Measurements from ENCODE around the gene CPHXL.
A peak's percentile ranks its signal among the peaks of the same experiment; 100 is the strongest.

The CPHXL gene

DNA sequence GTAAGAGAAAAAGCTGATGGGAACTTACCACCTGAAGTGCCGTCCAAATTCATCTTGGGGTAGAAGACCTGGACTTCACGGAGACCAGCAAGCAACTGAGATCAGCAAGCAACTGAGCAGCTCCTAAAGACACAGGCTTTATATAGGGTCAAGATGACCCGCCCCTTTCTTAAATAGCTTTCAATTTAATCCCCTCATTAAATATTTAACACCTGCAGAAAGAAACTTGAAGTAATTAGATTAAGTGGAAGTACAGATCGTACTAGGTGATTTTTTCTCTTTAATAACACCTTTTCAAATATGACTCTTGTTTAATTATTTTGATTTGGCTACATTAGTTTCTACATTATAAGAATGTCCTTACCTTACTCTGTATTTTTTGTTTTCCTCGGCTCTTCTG lies at the start of gene CPHXL:
Gene CPHXL (minus strand): TSS at position 101 of the 400 bp plus-strand sequence. CDS start 48 bp downstream, at position 53.
- no peak for DNase-seq

DNA sequence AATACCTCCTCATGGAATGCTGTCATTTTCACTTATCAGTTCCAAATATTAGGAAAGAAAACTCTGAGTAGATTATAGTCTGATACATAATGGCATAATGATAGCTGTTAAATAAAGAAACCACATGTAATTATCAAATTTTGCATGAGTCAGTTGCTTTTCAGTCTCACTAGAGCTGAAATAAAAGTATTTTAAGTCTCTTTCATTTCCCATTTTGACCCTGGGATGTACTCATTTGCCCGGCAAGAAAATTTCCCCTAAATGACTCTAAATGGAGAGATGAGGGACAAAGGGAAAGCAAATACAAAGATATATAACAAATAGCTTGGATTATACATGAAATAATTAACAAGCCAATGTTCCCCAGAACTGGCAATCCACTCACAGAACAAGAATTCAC lies 47.9 kb upstream of the CPHXL start:
- no peak for DNase-seq

- no peak for DNase-seq
Measured at GRCh38 chr16:75770051-75770450, 43.8 kb upstream of the CPHXL start.

DNA sequence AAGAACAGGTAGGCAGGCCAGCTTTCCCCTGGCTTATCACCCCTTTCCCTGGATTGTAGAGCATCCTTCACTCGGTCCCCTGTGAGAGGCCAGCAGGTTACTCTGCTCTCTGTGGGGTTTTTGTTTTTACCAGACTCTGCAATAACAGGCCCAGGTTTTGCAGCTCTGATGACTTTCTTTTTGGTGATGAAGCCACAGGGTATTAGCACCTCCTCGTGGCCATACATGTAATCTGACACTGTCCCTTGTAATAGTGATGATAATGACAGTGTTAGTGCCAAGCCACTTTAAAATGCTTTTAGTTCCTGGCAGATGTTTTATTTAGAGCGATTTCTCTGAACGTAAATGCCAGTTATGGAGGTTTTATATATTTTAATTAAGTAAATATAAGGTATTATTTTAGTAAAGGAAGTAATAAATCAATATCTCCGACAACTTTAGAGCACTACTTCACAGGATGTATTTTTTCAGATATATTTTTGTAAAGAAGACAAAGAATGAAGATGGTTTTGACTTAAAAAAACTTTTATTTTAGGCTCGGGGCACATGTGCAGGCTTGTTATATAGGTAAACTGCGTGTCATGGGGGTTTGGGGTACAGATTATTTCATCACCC lies 38.0 kb upstream of the CPHXL start:
- DNase-seq = peak; percentile 62 to 76

DNA sequence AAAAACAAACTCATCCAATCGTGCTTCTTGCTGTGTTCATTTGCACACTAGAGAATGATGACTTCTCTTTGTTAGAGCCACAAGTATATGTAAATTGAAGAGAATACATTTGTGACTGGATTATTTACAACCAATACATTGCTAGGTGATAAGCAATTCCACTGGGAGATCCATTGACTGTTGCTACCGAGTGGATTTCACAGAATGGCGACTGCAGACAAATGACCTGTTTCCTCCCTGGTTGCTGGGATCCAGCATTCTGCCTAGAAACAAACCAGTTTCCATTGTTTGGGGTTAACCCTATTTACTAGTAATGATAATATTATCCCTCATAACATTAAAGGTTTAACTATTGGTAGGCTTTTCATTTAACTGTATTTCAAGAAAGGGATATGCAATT lies 36.9 kb upstream of the CPHXL start:
- DNase-seq = no peak

- no peak for DNase-seq
Measured at GRCh38 chr16:75762746-75763145, 36.5 kb upstream of the CPHXL start.

- no peak for DNase-seq
Measured at GRCh38 chr16:75761108-75761507, 34.8 kb upstream of the CPHXL start.

DNA sequence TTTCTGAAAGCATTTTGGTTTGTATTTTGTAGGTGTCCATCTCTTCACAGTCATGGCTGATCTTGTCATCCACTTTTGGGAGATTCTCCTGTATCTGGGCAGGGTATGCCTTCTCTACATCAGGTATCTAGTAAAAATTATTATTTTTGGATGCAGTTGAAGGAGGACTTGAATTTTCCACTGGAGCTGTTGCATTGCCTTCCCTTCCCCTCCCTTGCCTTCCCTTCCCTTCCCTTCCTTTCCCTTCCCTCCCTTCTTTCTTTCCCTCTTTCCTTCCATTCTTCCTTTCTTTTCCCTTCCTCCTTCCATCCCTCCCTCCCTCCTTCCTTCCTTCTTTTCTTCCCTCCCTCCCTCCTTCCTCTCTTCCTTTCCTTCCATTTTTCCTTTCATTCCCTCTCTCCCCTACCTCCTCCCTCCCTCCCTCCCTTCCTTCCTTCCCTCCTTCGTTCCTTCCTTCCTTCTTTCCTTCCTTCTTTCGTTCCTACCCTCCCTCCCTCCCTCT lies 33.8 kb upstream of the CPHXL start:
- DNase-seq = no peak

- no peak for DNase-seq
Measured at GRCh38 chr16:75758215-75758614, 31.9 kb upstream of the CPHXL start.

DNA sequence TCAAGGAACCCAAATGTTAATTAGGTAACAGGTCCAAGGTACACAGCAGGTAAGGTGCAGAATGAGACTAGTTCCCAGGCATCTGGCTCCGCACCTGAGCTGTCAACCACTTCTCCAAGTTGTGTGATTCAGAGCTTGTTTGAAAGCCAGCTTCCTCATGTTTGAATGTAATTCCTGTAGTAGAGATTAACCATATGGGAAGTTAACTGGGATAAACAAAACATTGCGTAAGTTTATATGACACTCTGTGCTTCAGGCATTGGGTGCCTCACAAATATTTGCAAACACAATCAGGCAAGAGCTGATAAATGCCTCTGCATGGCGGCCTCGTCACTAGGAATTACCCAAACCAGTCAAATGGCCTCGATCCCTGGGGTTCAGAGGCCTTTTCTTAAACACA lies 27.9 kb upstream of the CPHXL start:
- DNase-seq = no peak

GRCh38 chr16:75750528-75750927 lies 24.2 kb upstream of the CPHXL start:
- no peak for DNase-seq

GRCh38 chr16:75746359-75746758 lies 20.1 kb upstream of the CPHXL start:
- no peak for DNase-seq

DNA sequence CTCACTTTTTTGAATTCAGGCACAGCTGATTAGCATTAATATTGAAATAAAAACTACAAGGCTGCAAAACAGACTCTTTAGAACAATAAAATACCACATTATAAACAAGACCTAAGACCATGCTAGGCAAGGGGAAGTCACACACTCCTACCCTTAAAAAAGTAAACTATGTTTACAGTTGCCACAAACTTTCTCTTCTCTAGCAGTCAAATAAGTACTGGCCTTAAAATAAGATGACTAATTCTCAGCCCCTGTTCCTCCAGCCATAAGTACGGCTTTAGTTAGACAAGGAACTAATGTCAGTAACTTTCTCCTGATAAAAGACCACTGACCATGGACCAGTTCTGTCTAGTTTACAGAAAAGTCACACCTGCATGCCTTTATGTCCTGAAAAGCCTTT lies 19.5 kb upstream of the CPHXL start:
- DNase-seq = no peak

DNA sequence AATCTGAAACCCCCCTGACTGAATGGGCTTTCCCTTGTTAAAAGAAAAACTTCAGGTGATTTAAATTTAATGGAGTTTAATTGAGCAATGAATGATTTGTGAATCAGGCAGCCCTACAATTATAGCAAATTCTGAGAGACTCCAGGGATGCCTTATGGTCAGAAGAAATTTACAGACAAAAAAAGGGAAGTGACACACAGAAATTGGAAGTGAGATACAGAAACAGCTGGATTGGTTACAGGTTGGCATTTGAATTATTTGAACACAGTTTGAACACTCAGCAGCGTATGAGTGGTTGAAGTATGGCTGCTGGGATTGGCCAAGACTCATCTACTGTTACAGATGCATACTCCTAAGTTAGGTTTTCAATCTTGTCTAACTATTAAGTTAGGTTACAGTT lies 19.0 kb upstream of the CPHXL start:
- no peak for DNase-seq

DNA sequence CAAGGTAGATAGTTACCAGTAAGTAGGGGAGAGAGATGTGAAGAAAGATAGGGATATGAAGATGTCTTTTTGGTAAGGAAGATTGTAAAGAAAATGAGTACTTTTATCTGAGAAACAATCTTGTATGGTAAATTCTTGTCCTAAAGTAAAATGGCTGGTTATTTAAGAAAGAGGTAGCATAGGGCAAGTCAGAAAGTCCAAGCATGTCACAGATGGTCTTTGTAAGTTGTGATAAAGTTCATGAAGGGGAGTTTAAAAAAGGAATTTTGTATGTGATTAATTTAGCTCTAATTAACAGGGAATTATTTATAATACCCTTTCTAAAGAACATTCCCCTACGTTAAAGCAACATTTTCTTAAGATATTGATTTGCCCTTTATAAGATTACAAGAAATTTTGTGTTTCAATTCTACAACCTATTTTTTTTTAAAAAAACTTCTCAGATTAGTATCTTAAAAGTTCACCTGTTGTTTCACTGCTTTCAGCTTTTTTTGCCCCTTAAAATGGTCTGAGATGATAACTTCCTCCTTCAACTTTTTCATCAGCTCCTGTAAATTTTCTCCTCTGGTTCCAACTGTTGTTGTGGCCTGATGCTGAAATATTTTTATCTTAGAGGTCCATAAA lies 16.2 kb upstream of the CPHXL start:
- DNase-seq = no peak

DNA sequence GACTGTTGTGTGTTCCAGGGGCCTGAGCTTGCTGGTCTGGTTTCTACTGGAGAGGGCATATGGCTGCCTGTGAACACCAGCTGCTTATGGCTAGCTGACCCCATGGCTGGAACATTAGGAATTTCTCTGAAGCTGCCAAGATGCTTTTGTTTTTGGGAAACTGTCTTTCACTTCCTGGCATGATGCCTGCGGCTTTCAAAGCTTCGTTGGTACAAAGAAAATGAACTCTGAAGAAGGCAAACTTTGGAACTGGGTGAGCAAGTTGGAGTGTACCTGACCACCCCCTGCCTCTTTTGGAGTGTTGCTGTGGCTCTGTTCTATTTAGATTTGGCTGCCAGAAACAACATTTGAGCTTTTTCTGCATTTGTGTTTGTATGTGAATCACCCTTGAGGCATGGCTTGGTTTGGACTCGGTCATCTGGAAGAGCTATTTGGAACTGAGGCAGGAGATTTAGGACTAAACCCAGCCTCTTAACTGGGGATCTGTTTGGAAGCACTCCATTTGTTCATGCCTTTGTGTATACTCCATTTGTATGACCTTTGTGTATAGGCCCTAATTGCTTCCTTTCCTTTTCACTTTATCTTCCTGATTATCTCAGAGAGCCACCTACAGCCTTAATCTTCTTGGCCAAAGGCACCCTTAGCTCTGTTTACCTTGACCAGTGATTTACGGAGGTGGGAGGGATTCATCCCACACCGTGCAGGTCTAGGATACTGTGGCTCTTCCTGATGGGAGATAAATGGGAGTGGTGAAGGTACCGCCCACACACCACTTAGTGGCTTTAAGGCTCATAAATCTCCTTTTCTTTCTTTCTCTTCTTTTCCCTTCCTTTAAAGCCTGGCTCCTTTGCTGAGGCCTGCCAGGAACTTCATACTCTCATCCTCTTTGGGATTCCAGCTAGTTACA lies 7.3 kb upstream of the CPHXL start:
- no peak for DNase-seq

- no peak for DNase-seq
Measured at GRCh38 chr16:75732871-75733270, 6.6 kb upstream of the CPHXL start.

DNA sequence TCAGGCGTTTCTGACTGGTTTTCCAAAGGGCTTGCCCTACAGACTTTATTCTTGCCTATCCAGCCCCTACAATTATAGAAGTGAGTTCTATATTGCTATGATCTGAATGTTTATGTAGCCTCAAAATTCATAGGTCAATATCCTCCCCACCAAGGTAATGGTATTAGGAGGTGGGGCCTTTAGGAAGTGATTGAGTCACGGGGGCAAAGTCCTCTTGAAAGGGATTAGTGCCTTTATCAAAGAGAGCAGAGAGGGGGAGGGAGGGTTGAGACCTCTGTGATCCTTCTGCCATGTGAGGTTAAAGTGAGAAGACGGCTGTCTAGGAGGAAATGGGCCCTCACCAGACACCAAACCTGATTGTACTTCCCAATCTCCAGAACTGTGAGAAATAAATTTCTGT lies 931 bp upstream of the CPHXL start:
- DNase-seq = no peak

GRCh38 chr16:75718452-75718851 lies 7.8 kb downstream of the CPHXL start:
- no peak for DNase-seq

GRCh38 chr16:75714661-75715060 lies 11.6 kb downstream of the CPHXL start:
- DNase-seq = no peak

- no peak for DNase-seq
Measured at GRCh38 chr16:75710344-75710743, 15.9 kb downstream of the CPHXL start.

- DNase-seq = no peak
Measured at GRCh38 chr16:75703306-75703705, 23.0 kb downstream of the CPHXL start.

GRCh38 chr16:75702242-75702641 lies 24.0 kb downstream of the CPHXL start:
- no peak for DNase-seq

GRCh38 chr16:75701361-75701760 lies 24.9 kb downstream of the CPHXL start, which contains the start of gene DUXB:
DUXB (minus strand) TSS chr16:75701461; CDS start chr16:75701418, 43 bp downstream.
- DNase-seq = no peak

Measured in hippocampal formation (tissue), 2 donors.